ENCODE data around the gene CEP128. TPM values are rescaled to one million over a fixed set of nuclear protein-coding genes. Genes with fewer than 3 reads are reported as not detected.

The CEP128 gene
- total RNA-seq, 5 donors from 2014 or later (not counting 1 experiment from before 2014, with no cell fraction given) = 12.6 to 24.8 (median 15.2) TPM

DNA sequence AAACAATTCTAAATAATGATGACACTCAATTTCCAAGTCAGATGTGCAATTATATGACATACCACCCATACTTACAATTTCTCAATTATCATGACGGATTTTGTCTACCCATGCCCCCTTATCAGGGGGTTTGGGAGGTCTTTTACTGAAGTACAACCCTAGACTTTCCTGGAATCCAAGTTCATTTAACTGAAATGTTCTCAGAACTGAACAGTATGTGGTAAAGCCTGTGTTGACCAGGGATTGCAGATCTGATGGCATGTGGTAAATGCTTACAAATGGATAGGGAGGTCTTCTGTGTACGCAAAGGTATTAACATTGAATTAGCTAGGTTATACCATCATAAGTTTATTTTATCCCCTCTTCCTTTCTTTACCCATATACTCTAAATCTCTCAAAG, 281.8 kb downstream of the CEP128 start:
- H3K27me3 ChIP-seq (replicated peaks in 1 of 2; ENCODE audit: control insufficient read depth in 2 of 2, extremely low read depth in 1 of 2, insufficient read depth in 2 of 2, low read length in 1 of 2) = no peaks in the 10 kb centered on the region
- POLR2A ChIA-PET = no interaction called here
- Mint-ChIP-seq H3K27ac (no peak overlapping the region), H3K4me1 (no peaks in the 10 kb centered on the region), H3K4me3 (no peak overlapping the region), H3K9me3 (peaks cover 0 to 2% (median 0%) of the 10 kb centered on the region in 3 donors), H3K27me3 (no peaks in the 10 kb centered on the region), H3K36me3 (peaks cover 20% of the 10 kb centered on the region)
- no CpG with 5 or more reads among the region's 2 CpGs for WGBS (ENCODE audit: insufficient coverage)
- no peak overlapping the region for H3K4me3 ChIP-seq (ENCODE audit: control insufficient read depth in 1 of 2, extremely low read depth in 1 of 2, low read length in 1 of 2)
- no peaks in the 10 kb centered on the region for H3K9me3 ChIP-seq
- CTCF ChIA-PET = no interaction called here
- no peak overlapping the region for H3K27ac ChIP-seq (ENCODE audit: low read length)
- H3K4me1 ChIP-seq (ENCODE audit: control insufficient read depth in 1 of 2, extremely low read depth in 1 of 2, insufficient read depth in 2 of 2, low read length in 2 of 2) = no peaks in the 10 kb centered on the region
- H3K36me3 ChIP-seq (ENCODE audit: control insufficient read depth in 2 of 2, extremely low read depth in 1 of 2, insufficient read depth in 1 of 2, low read length in 1 of 2) = no peaks in the 10 kb centered on the region
- ATAC-seq (replicated peaks in 1 of 4) = no peak
- DNase-seq = no peak

DNA sequence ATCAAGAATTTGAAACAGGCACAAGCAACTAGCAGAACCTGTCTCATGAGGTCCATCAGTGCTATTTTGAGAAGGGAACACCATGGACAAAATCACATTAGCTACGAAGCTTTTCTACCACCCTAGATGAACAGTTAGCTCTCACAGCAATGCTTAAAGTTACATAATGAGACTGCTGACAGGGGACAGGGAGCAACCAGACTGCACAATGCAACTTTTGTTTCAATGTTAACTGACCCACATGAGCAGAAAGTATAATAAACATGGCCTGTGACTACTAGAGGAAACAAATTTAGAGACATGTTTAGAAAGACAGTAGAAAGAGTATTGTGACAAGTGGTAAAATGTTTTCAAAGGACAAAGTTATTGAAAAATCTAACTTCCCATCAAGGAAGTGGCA, 282.8 kb downstream of the CEP128 start:
- H3K4me1 Mint-ChIP-seq = no peaks in the 10 kb centered on the region
- H3K36me3 Mint-ChIP-seq = peaks cover 24% of the 10 kb centered on the region
- POLR2A ChIA-PET = no interaction called here
- Histone ChIP-seq H3K9me3 (no peaks in the 10 kb centered on the region), H3K36me3 (ENCODE audit: control insufficient read depth in 2 of 2, extremely low read depth in 1 of 2, insufficient read depth in 1 of 2, low read length in 1 of 2) (no peaks in the 10 kb centered on the region), H3K27ac (ENCODE audit: low read length) (no peak overlapping the region), H3K27me3 (replicated peaks in 1 of 2; ENCODE audit: control insufficient read depth in 2 of 2, extremely low read depth in 1 of 2, insufficient read depth in 2 of 2, low read length in 1 of 2) (no peaks in the 10 kb centered on the region), H3K4me1 (ENCODE audit: control insufficient read depth in 1 of 2, extremely low read depth in 1 of 2, insufficient read depth in 2 of 2, low read length in 2 of 2) (no peaks in the 10 kb centered on the region), H3K4me3 (ENCODE audit: control insufficient read depth in 1 of 2, extremely low read depth in 1 of 2, low read length in 1 of 2) (no peak overlapping the region)
- no peak for DNase-seq
- CTCF ChIA-PET = no interaction called here
- WGBS (ENCODE audit: insufficient coverage) = no CpG with 5 or more reads among the region's 1 CpG
- H3K27ac Mint-ChIP-seq = no peak overlapping the region
- H3K4me3 Mint-ChIP-seq = no peak overlapping the region
- H3K9me3 Mint-ChIP-seq = peaks cover 0 to 8% (median under 1%) of the 10 kb centered on the region in 3 donors
- no peak for ATAC-seq (replicated peaks in 1 of 4)
- H3K27me3 Mint-ChIP-seq = no peaks in the 10 kb centered on the region

DNA sequence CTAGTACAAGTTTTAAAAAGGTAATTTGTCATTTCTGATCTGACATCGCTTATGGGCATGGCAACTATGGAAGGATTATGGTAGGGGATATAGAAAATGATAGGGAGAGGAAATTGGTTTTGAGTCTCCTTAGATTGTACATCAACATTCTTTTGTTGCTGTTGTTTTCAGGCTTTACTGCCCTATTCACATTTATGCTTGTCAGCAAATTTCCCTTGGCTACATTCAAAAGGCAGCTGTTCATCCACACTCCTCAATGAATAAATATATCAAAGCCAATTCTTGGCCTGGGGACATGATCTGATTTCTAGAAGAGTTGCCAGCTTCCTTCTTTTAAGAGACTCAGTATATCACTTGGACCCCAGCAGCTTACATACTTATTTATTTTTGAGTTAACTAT, 283.4 kb downstream of the CEP128 start:
- no peak for DNase-seq
- H3K9me3 ChIP-seq = no peaks in the 10 kb centered on the region
- no peak overlapping the region for H3K4me3 Mint-ChIP-seq
- ChIA-PET CTCF (no interaction called here), POLR2A (no interaction called here)
- no peak for ATAC-seq (replicated peaks in 1 of 4)
- no peaks in the 10 kb centered on the region for H3K27me3 ChIP-seq (replicated peaks in 1 of 2; ENCODE audit: control insufficient read depth in 2 of 2, extremely low read depth in 1 of 2, insufficient read depth in 2 of 2, low read length in 1 of 2)
- H3K9me3 Mint-ChIP-seq = peaks cover 3 to 14% (median 4%) of the 10 kb centered on the region in 3 donors
- no peak overlapping the region for H3K4me3 ChIP-seq (ENCODE audit: control insufficient read depth in 1 of 2, extremely low read depth in 1 of 2, low read length in 1 of 2)
- H3K27ac ChIP-seq (ENCODE audit: low read length) = no peak overlapping the region
- 100% methylated on average over 1 of the region's 1 CpG for WGBS (ENCODE audit: insufficient coverage)
- no peaks in the 10 kb centered on the region for H3K27me3 Mint-ChIP-seq
- no peaks in the 10 kb centered on the region for H3K4me1 ChIP-seq (ENCODE audit: control insufficient read depth in 1 of 2, extremely low read depth in 1 of 2, insufficient read depth in 2 of 2, low read length in 2 of 2)
- no peak overlapping the region for H3K27ac Mint-ChIP-seq
- no peaks in the 10 kb centered on the region for H3K4me1 Mint-ChIP-seq
- H3K36me3 ChIP-seq (ENCODE audit: control insufficient read depth in 2 of 2, extremely low read depth in 1 of 2, insufficient read depth in 1 of 2, low read length in 1 of 2) = no peaks in the 10 kb centered on the region
- H3K36me3 Mint-ChIP-seq = peaks cover 28% of the 10 kb centered on the region

DNA sequence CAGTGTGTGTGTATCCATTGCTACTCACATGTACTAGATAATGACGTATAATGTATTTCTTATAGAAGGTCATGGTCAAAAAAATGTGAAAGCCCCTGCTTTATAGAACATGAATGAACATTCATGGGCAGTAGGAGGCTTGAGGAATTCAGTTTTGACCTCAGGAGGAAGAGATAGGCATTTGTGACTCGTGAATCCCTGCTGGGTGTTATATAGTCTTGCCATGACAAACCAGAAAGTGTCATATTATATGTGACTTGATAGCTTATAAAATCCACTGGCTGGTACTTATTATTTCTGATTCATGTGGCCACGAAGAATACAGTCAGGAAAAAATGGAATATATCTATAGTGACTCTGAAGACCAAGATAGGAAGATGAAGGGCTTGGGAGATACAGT, 287.6 kb downstream of the CEP128 start:
- DNase-seq (no peak), ATAC-seq (replicated peaks in 1 of 4) (no peak)
- Histone ChIP-seq H3K4me1 (ENCODE audit: control insufficient read depth in 1 of 2, extremely low read depth in 1 of 2, insufficient read depth in 2 of 2, low read length in 2 of 2) (no peaks in the 10 kb centered on the region), H3K4me3 (ENCODE audit: control insufficient read depth in 1 of 2, extremely low read depth in 1 of 2, low read length in 1 of 2) (no peak overlapping the region), H3K27me3 (replicated peaks in 1 of 2; ENCODE audit: control insufficient read depth in 2 of 2, extremely low read depth in 1 of 2, insufficient read depth in 2 of 2, low read length in 1 of 2) (no peaks in the 10 kb centered on the region), H3K9me3 (no peaks in the 10 kb centered on the region), H3K36me3 (ENCODE audit: control insufficient read depth in 2 of 2, extremely low read depth in 1 of 2, insufficient read depth in 1 of 2, low read length in 1 of 2) (no peaks in the 10 kb centered on the region), H3K27ac (ENCODE audit: low read length) (no peak overlapping the region)
- 90% methylated on average over 2 of the region's 3 CpGs for WGBS (ENCODE audit: insufficient coverage)
- Mint-ChIP-seq H3K4me1 (no peaks in the 10 kb centered on the region), H3K9me3 (peaks cover 8 to 29% (median 13%) of the 10 kb centered on the region in 3 donors), H3K27ac (no peak overlapping the region), H3K4me3 (no peak overlapping the region), H3K27me3 (no peaks in the 10 kb centered on the region), H3K36me3 (peaks cover 42% of the 10 kb centered on the region)
- ChIA-PET CTCF (no interaction called here), POLR2A (interaction anchor here in 1 of 2 donors (0.6 kb wide), 1 partner anchor 381 kb away, joined by 3 read pairs; no protein-coding TSS in a partner anchor)

DNA sequence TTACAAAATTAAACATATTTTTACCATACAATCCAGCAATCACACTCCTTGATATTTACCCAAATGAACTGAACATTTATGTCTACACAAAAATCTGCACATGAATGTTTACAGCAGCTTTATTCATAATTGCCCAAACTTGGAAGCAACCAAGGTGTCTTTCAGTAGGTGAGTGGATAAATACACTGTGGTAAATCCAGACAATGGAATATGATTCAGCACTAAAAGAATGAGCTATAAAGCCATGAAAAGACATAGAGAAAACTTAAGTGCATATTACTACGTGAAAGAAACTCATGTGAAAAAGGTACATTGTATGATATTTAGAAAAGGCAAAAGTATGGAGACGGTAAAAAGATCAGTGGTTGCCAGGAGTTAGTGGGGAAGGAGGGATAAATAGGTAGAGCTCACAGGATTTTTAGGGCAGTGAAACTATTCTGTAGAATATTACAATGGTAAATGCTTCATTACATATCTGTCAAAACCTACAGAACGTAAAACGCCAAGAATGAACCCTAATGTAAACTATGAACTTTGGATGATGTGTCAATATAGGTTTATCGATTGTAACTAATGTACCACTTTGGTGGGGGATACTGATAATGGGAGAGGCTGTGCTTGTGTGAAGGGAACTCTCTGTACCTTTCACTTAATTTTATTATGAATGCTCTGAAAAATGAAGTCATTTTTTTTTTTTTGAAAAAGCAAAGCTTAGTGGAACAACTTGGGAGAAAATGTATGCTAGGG, 295.7 kb downstream of the CEP128 start:
- Histone ChIP-seq H3K4me3 (ENCODE audit: control insufficient read depth in 1 of 2, extremely low read depth in 1 of 2, low read length in 1 of 2) (no peak overlapping the region), H3K27ac (ENCODE audit: low read length) (no peak overlapping the region), H3K27me3 (replicated peaks in 1 of 2; ENCODE audit: control insufficient read depth in 2 of 2, extremely low read depth in 1 of 2, insufficient read depth in 2 of 2, low read length in 1 of 2) (no peaks in the 10 kb centered on the region), H3K9me3 (no peaks in the 10 kb centered on the region), H3K4me1 (ENCODE audit: control insufficient read depth in 1 of 2, extremely low read depth in 1 of 2, insufficient read depth in 2 of 2, low read length in 2 of 2) (no peaks in the 10 kb centered on the region), H3K36me3 (ENCODE audit: control insufficient read depth in 2 of 2, extremely low read depth in 1 of 2, insufficient read depth in 1 of 2, low read length in 1 of 2) (no peaks in the 10 kb centered on the region)
- no peak overlapping the region for H3K4me3 Mint-ChIP-seq
- no peaks in the 10 kb centered on the region for H3K4me1 Mint-ChIP-seq
- H3K27ac Mint-ChIP-seq = no peak overlapping the region
- no peaks in the 10 kb centered on the region for H3K27me3 Mint-ChIP-seq
- WGBS (ENCODE audit: insufficient coverage) = 100% methylated on average over 1 of the region's 5 CpGs
- peaks cover 5% of the 10 kb centered on the region for H3K36me3 Mint-ChIP-seq
- ATAC-seq (replicated peaks in 1 of 4) = no peak
- ChIA-PET POLR2A (no interaction called here), CTCF (interaction anchor here in 1 of 2 donors (0.6 kb wide), 1 partner anchor 823 kb away, joined by 3 read pairs; no protein-coding TSS in a partner anchor)
- DNase-seq = no peak
- H3K9me3 Mint-ChIP-seq = no peaks in the 10 kb centered on the region

DNA sequence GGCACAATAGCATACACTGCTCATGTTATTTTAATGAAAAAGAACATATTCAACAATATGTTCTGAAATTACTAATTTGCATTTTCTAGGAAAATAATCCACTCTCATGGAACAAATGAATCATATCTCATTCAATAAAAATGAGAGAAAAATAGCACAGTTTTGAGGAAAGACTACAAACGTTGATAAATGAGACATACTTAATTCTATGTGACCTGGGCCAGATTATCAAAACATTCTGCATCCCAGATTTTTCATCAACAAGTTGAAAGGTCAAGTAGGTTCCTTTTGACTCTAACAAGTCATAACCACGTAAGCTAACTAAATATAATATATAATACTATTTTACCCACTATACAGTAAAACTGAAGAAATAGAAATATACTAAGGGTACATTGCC, 296.7 kb downstream of the CEP128 start:
- Histone ChIP-seq H3K27ac (ENCODE audit: low read length) (no peak overlapping the region), H3K9me3 (no peaks in the 10 kb centered on the region), H3K4me3 (ENCODE audit: control insufficient read depth in 1 of 2, extremely low read depth in 1 of 2, low read length in 1 of 2) (no peak overlapping the region), H3K4me1 (ENCODE audit: control insufficient read depth in 1 of 2, extremely low read depth in 1 of 2, insufficient read depth in 2 of 2, low read length in 2 of 2) (no peaks in the 10 kb centered on the region), H3K27me3 (replicated peaks in 1 of 2; ENCODE audit: control insufficient read depth in 2 of 2, extremely low read depth in 1 of 2, insufficient read depth in 2 of 2, low read length in 1 of 2) (no peaks in the 10 kb centered on the region), H3K36me3 (ENCODE audit: control insufficient read depth in 2 of 2, extremely low read depth in 1 of 2, insufficient read depth in 1 of 2, low read length in 1 of 2) (no peaks in the 10 kb centered on the region)
- POLR2A ChIA-PET = no interaction called here
- Mint-ChIP-seq H3K4me1 (no peaks in the 10 kb centered on the region), H3K4me3 (no peak overlapping the region), H3K27me3 (no peaks in the 10 kb centered on the region), H3K9me3 (no peaks in the 10 kb centered on the region), H3K27ac (no peak overlapping the region), H3K36me3 (peaks cover 5% of the 10 kb centered on the region)
- ATAC-seq (replicated peaks in 1 of 4) (no peak), DNase-seq (no peak)
- CTCF ChIA-PET = no interaction called here
- WGBS (ENCODE audit: insufficient coverage) = no CpG with 5 or more reads among the region's 2 CpGs
